PFSK-1 (cell line): ENCODE results near the gene ABI3BP.

Experiments
- FOXP2 ChIP-seq: optimal IDR thresholded peaks from 2 replicates; pipeline ENCODE3; 2011; ENCODE audit warnings: borderline replicate concordance, control low read depth, inconsistent platforms; ENCODE audit not compliant: insufficient read depth; ENCODE audit errors: extremely low read length, extremely low read depth
- POLR2AphosphoS5 ChIP-seq: IDR thresholded peaks from 2 replicates; pipeline ENCODE4 v1.6.1; 2012; ENCODE audit warnings: low read depth, mild to moderate bottlenecking, control low read depth, low read length, moderate library complexity
- SIN3A ChIP-seq: IDR thresholded peaks from 2 replicates; pipeline ENCODE4 v1.6.1; 2012; ENCODE audit warnings: mild to moderate bottlenecking, low read length, moderate library complexity, borderline replicate concordance; ENCODE audit not compliant: insufficient read depth
- TAF1 ChIP-seq: IDR thresholded peaks from 2 replicates; pipeline ENCODE4 v1.6.1; 2012; ENCODE audit warnings: low read length, control low read depth, borderline replicate concordance; ENCODE audit not compliant: insufficient read depth
- TF ChIP-seq, protein P1 (sequence below), 2 experiments: IDR thresholded peaks; 2 replicates each; pipeline versions ENCODE4 v1.6.1 to v1.8.0; 2011 to 2012; ENCODE audit warnings: low read depth in 2 of 2, low read length in 2 of 2, control low read depth in 1 of 2, inconsistent platforms in 1 of 2, mild to moderate bottlenecking in 1 of 2, moderate library complexity in 1 of 2; ENCODE audit not compliant: insufficient read depth in 1 of 2

Gene ABI3BP

DNA sequence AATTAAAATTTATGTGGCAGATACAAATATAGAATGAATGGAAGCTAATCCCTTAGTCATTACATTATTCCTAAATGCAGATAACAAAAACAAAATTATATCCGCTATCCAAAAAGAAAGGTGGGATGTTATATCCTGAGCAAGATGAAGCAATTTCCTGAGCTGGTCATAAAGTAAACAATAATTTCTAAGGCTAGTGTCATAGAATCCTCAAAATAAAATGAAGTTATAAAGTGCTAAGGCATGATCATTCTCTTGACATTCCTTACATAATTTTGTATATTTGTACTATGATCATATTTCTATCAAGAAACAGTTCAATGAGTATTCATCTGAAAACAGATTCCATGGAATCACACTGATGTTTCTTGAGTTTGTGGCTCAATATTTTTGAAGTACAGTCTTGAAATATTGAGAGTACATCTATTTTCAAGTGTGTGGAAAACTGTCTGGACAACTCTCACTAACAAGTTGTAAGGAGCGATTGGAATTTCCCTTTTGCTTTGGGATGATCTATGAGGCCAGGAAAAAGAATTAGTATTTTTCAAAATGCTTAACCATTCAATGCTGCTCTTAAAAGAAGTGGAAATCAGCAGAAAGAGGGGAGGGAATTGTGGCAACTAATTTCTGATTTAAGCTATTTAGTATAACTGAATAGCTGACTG, 92.4 kb downstream of the ABI3BP start:
- TF ChIP-seq, protein P1, sequence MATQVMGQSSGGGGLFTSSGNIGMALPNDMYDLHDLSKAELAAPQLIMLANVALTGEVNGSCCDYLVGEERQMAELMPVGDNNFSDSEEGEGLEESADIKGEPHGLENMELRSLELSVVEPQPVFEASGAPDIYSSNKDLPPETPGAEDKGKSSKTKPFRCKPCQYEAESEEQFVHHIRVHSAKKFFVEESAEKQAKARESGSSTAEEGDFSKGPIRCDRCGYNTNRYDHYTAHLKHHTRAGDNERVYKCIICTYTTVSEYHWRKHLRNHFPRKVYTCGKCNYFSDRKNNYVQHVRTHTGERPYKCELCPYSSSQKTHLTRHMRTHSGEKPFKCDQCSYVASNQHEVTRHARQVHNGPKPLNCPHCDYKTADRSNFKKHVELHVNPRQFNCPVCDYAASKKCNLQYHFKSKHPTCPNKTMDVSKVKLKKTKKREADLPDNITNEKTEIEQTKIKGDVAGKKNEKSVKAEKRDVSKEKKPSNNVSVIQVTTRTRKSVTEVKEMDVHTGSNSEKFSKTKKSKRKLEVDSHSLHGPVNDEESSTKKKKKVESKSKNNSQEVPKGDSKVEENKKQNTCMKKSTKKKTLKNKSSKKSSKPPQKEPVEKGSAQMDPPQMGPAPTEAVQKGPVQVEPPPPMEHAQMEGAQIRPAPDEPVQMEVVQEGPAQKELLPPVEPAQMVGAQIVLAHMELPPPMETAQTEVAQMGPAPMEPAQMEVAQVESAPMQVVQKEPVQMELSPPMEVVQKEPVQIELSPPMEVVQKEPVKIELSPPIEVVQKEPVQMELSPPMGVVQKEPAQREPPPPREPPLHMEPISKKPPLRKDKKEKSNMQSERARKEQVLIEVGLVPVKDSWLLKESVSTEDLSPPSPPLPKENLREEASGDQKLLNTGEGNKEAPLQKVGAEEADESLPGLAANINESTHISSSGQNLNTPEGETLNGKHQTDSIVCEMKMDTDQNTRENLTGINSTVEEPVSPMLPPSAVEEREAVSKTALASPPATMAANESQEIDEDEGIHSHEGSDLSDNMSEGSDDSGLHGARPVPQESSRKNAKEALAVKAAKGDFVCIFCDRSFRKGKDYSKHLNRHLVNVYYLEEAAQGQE (IDR thresholded peaks at IDR 0.05; ENCODE audit: insufficient read depth in 1 of 2, low read depth in 2 of 2, low read length in 2 of 2), result no peak
- TF ChIP-seq TAF1 (no peak), SIN3A (no peak), POLR2AphosphoS5 (no peak), FOXP2 (no peak)

DNA sequence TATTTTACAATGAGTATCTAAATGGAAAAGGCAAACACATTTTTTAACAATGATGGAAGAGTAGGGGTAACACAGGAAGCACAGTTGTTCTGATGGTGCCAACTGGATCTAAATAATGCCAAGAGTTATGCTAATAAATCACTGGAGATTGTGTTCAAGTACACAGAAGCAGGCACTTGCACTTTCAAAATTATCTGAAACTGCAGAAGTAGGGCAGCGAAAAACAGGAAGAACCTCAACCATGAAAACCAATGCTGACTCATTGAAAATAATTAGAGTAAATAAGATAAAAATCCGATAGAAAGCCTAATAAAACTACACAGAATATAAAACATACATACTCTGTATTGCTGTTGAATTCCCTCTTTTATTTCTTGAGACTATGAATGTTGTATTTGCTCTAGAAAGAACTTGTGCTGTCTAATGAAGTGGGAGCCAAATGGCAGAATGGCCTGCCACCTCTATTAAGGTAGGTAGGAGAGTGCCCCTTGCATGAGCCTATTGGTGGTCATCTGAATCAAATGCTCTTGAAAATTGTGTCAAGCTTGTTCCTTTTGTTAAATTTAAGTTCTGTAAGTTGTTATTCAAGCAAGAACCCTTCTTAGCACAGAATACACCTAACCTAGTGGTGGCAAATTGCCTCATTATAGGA, 93.7 kb downstream of the ABI3BP start:
- TF ChIP-seq POLR2AphosphoS5, result no peak
- TF ChIP-seq FOXP2, result no peak
- TF ChIP-seq TAF1, result no peak
- TF ChIP-seq, protein P1 (IDR thresholded peaks at IDR 0.05; ENCODE audit: insufficient read depth in 1 of 2, low read depth in 2 of 2, low read length in 2 of 2), result no peak
- TF ChIP-seq SIN3A, result no peak

DNA sequence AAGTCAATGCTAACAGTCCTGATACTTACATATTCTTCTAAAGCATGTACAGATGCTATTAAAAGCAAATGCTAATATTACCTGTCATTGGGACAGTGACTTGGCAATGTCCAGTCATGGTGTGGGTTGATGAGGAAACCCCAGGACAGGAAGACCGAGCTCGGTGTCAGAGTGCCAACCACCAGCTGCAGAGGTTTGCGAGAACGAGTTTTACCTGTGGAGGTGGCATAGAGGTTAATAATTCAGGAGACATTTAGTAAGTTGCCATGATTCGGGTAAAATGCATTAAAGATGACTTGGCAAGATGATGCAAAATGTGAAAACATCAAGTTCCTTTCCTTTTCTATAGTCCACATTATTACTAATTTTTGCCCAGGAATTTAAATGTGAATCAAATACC, 94.5 kb downstream of the ABI3BP start:
- TF ChIP-seq FOXP2 (no peak), SIN3A (no peak), POLR2AphosphoS5 (no peak), TAF1 (no peak)
- TF ChIP-seq, protein P1 (IDR thresholded peaks at IDR 0.05; ENCODE audit: insufficient read depth in 1 of 2, low read depth in 2 of 2, low read length in 2 of 2), result no peak

DNA sequence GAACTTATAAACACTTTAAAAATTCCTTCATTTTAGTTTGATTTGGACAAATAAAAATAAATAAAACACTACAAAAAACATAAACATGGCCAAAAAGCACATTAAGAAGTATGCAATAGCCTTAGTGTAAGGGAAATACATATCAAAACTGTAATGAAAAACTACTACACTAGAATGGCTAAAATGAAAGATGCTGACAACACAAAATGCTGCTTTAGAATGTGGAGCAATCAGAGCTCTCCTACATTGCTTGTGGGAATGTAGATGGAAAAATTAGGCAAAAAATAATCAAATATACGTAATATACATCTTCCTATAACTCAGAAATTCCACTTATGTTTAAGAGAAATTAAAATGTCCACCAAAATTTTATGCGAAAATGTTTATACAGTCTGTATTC, 96.2 kb downstream of the ABI3BP start:
- TF ChIP-seq TAF1 (no peak), POLR2AphosphoS5 (no peak), FOXP2 (no peak), SIN3A (no peak)
- TF ChIP-seq, protein P1 (IDR thresholded peaks at IDR 0.05; ENCODE audit: insufficient read depth in 1 of 2, low read depth in 2 of 2, low read length in 2 of 2), result no peak
